HEK293 (cell line): ENCODE data around the gene CPSF2.

ENCODE experiments used
- CTCF ChIP-seq: fragments of 450-650 bp; formaldehyde crosslinking; IDR thresholded peaks from 2 replicates; pipeline ENCODE4 v1.5.1; 2016; ENCODE audit warnings: missing biosample characterization, missing genetic modification characterization
- ZBTB17 ChIP-seq: fragments of 450-650 bp; formaldehyde crosslinking; IDR thresholded peaks from 2 replicates; pipeline ENCODE4 v1.5.1; 2016; ENCODE audit warnings: missing biosample characterization, missing genetic modification characterization
- ZNF610 ChIP-seq: fragments of 450-650 bp; formaldehyde crosslinking; IDR thresholded peaks from 2 replicates; pipeline ENCODE4 v1.5.1; 2016; ENCODE audit warnings: missing biosample characterization, missing genetic modification characterization, borderline replicate concordance

DNA sequence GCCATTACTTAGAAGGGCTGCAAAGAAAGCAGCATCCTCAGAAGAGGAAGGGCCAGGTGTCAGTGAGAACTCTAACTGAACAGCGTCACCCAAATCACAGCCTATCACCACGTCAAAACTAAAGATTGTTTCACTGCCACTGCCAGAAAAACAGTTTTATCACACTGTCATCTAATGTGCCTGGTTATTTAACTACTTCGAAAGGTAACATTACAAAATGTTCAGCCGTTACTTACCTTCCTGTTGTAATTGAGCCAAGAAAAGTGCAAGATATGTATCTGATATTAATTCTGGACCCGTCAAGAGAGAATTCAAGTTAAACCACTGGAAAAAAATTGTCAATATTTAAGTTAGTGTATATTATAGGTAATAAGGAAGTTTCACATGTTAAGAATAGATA is 33.3 kb upstream of the CPSF2 start:
- TF ChIP-seq ZNF610 (tag by site-specific recombination) (no peak), CTCF (tag by site-specific recombination) (no peak), ZBTB17 (no peak)
